GM12865 (cell line): ENCODE data around the gene DCAF6.

Experiments used
- DNase-seq: peaks from one replicate; pipeline ENCODE4 v3.0.0; 2010; ENCODE audit warnings: low read depth
- H3K4me3 ChIP-seq: 2 replicates; pipeline ENCODE4 v1.5.1; 2011; ENCODE audit warnings: mild to moderate bottlenecking, low read depth, low read length, control low read depth
- CTCF ChIP-seq: IDR thresholded peaks from 2 replicates; pipeline ENCODE4 v1.5.1; 2011; ENCODE audit warnings: low read length, control low read depth, low read depth, inconsistent platforms; ENCODE audit not compliant: insufficient read depth; ENCODE audit errors: missing control alignments

Gene DCAF6

GRCh38 chr1:168086438-168086837, 150.0 kb downstream of the DCAF6 start:
- DNase-seq: no peak
- TF ChIP-seq CTCF: no peak
- H3K4me3 ChIP-seq: no peak overlapping the region

GRCh38 chr1:168087696-168088095, 151.2 kb downstream of the DCAF6 start:
- no peak for DNase-seq
- no peak for TF ChIP-seq CTCF

GRCh38 chr1:168088511-168089325, 152.2 kb downstream of the DCAF6 start:
- no peak overlapping the region for H3K4me3 ChIP-seq
- no peak for DNase-seq
- TF ChIP-seq CTCF: no peak

More at GRCh38 chr1:168087696-168088095, 151.2 kb downstream of the DCAF6 start:
- no peak overlapping the region for H3K4me3 ChIP-seq

- H3K4me3 ChIP-seq: no peak overlapping the region
- TF ChIP-seq CTCF: no peak
- DNase-seq: no peak
Observed at GRCh38 chr1:168089326-168089978, 153.0 kb downstream of the DCAF6 start.

GRCh38 chr1:168089979-168090337, 153.5 kb downstream of the DCAF6 start:
- TF ChIP-seq CTCF: no peak
- no peak overlapping the region for H3K4me3 ChIP-seq
- no peak for DNase-seq

GRCh38 chr1:168090395-168090794, 153.9 kb downstream of the DCAF6 start:
- TF ChIP-seq CTCF: no peak
- H3K4me3 ChIP-seq: no peak overlapping the region
- DNase-seq: no peak
